T-helper 1 cell treated with Interleukin-12 subunit alpha and Interleukin-12 subunit beta and Interleukin-4 antibody, amounts not matched to agents 30 ng/mL and 1 ng/mL, for 36 hours (primary cell): Measurements from ENCODE around the gene CACNA2D3. TPM values are rescaled to one million over a fixed set of nuclear protein-coding genes. Genes with fewer than 3 reads are reported as not detected.

Source experiments
- intact Hi-C: fragments of 100-400 bp; cut with micrococcal nuclease; formaldehyde crosslinking; loops from one replicate; pipeline ENCODE4 v1.15.1; 2024
- total RNA-seq: library from RNA; stranded (reverse); gene quantifications from 2 replicates; pipeline ENCODE4 v1.2.3, GENCODE V29; 2022

Gene CACNA2D3
- total RNA-seq, 1 donor from 2014 or later: not detected

GRCh38 chr3:55119268-55119667 lies 996.9 kb downstream of the CACNA2D3 start:
- intact Hi-C loops: no loop called here

GRCh38 chr3:55122312-55122711 lies 1000.0 kb downstream of the CACNA2D3 start:
- intact Hi-C loops: no loop called here

Other genes starting within 250 kb of the CACNA2D3 start
- 46.1 and 47.3 TPM in 2 replicates for gene ACTR8, start 240.4 kb upstream of the CACNA2D3 start, total RNA-seq
- gene SELENOK, start 230.7 kb upstream of the CACNA2D3 start, total RNA-seq: 59.9 and 66.6 TPM in 2 replicates